NCI-H2107 (cell line): Measurements from ENCODE around the gene PIEZO1.
"Not testable (repeated sequence)": the region's sequence is repeated elsewhere in the genome, so short reads cannot be mapped to it uniquely, and the experiment has no call there.

ENCODE experiments used
- DNase-seq: peaks from one replicate; lab custom pipeline; 2025; lab: John Stamatoyannopoulos, UW

Gene PIEZO1

DNA sequence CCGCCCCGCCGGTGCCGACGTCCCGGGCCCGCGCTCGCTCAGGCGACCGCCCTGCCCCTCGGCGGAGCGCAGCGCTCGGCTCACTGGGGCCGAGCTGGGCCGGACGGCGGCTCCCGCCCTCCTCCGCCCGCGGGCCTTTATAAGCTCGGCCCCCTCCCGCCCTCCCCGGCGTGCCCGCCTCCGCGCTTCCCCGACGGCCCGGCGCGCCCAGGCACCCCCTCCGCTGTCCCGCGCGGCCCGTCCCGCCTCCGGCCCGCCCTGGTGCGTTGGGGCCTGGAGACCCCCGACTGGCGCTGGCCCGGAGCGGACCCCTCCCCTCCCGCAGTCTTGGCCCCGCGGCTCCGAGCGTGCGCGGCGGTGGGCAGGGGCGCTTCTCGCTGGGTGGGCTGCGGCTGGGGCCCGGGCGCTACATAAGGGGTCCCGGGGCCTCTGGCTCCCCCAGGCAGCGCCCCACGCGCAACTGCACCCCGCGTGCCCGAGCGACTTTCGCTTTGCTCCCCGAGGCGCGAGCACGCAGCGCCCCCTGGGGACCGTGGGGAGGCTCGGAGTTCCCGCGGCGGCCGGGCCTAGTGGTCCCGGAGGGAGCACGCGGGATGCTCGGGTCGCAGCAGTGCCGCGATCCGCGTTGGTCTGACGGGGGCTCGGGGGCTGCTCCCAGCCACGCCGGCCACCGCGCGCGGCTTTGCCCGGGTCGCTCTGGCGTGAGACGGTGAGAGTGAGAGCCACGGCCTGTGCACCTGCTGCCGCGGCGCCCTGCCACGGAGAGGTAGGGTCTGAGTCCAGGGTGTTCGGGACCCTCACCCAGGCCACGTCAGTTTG lies at the start of gene PIEZO1:
Gene PIEZO1 (minus strand): TSS at position 115 of the 819 bp plus-strand sequence. CDS start 256 bp downstream, outside the sequence.
- DNase-seq: no peak

- DNase-seq: no peak
These were observed 49.6 kb upstream of the PIEZO1 start for GRCh38 chr16:88834670-88835069.

DNA sequence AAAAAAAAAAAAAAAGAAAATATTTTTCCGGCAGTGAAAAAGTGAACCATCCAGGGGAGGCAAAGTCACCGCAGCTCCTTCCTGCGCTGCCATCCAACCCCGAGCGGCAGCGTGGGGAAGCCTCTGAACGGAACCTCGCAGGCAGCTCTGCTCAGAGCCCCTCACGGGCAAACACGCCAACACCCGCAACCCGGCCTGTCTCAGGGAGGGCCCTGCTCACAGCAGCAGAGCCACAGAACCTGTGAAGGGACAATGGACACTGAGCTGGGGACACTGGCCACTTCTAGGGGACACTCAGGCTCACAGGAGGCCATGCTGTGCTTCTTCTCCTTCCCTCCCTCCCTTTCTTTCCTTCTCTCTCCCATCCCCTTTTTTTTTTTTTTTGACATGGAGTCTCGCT lies 48.1 kb upstream of the PIEZO1 start:
- no peak for DNase-seq

GRCh38 chr16:88831838-88832237 lies 46.8 kb upstream of the PIEZO1 start:
- no peak for DNase-seq

GRCh38 chr16:88830783-88831182 lies 45.8 kb upstream of the PIEZO1 start:
- no peak for DNase-seq

DNA sequence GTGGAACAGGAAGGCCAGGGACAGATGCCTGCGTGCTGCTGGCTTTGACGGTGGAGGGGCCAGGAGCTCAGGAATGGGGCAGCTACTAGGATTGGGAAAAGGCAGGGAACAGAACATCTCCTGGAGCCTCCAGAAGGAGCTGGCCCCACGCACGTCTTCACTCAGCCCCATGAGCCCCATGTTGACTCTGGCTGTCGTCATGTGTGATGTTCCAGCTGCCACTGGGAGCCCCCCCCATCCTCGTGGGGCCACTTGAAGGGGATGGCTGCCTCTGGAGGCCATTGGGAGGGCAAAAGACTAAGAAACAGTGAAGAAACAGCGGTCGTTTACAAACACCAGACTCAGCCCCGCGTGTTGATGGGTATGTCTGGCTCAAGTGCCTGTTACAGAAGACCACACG lies 45.2 kb upstream of the PIEZO1 start:
- no peak for DNase-seq

- no peak for DNase-seq
These were observed 43.7 kb upstream of the PIEZO1 start for GRCh38 chr16:88828711-88829110.

GRCh38 chr16:88827727-88828126 lies 42.7 kb upstream of the PIEZO1 start:
- DNase-seq: no peak

- no peak for DNase-seq
These were observed 41.2 kb upstream of the PIEZO1 start for GRCh38 chr16:88826070-88826840.

DNA sequence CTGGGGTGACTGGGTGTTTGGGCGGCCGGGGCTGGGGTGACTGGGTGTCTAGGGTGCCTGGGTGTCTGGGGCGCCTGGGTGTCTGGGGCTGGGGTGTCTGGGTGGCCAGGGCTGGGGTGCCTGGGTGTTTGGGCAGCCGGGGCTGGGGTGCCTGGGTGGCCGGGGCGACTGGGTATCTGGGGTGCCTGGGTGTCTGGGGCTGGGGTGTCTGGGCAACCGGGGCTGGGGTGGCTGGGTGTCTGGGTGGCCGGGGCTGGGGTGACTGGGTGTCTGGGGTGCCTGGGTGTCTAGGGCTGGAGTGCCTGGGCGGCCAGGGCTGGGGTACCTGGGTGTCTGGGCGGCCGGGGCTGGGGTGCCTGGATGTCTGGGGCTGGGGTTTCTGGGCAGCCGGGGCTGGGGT lies 40.1 kb upstream of the PIEZO1 start:
- DNase-seq: no peak

DNA sequence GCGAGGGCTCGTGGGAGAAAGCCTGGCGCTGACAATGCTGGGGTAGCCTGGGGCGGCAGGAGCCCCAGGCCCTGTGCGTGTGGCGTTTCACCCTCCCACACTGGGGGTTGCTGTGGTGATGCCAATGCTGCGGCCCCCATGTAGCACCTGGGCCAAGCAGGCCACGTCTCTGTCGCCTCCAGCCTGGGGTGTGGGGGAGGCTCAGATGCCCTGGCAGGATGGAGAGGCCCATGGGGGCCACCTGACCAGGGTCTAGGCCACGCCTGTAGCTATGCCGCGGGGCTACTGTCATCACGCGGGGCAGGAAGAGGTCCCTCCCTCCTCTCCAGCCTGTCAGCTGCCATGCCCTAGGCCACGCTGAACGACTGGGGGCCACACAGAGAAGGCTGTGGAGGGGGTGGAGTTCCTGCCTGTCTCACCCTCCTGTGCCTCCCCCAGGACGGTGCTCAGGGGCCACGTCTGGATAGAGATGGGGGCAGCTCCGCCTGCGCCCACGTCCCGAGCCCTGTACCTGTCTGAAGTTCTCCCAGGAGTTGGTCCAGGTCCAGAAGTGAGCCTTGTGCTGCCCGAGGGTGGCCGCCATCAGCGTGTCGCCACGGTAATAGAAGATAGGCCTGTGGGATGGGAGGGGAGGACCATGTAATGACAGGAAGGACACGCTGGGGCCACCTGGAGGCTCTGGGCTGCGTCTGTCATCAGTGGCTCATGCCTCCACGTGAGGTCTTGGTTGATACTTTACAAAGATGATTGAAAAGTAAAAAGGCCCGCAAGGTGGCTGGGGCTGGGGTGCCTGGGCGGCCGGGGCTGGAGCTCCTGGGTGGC lies 39.4 kb upstream of the PIEZO1 start:
- DNase-seq: no peak

- DNase-seq: not testable (repeated sequence)
These were observed 38.6 kb upstream of the PIEZO1 start for GRCh38 chr16:88823646-88824045.

GRCh38 chr16:88822281-88823040 lies 37.4 kb upstream of the PIEZO1 start:
- no peak for DNase-seq

GRCh38 chr16:88821168-88821850 lies 36.3 kb upstream of the PIEZO1 start:
- DNase-seq: no peak

DNA sequence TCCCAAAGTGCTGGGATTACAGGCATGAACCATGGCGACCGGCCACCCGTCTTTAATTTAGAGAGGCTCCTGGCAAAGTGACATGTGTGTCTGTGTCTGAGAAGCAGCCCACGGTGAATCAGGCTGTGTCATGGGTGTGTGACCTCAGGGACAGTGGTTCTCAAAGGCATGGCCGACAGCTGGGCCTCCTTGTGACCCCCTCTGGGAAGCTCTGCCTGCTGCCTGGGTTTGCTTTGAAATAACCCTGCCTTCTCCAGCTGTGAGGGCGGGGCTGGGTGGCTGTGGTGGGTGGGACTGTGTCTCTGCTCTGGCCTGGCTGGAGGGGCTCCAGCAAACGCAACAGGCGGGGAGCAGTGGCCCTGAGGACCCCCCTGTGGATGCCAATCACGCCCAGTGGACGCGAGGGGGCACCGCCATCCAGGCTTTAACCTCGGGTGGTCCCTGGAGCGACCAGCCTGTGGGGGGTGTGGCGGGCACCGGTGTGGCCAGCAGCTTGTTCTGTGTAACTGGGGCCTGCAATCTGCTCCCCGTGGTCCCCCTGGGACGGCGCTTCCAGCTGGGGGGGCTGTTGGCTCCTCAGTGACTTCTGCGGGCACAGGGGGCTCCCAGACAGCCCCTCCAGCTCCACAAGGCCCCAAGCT lies 35.5 kb upstream of the PIEZO1 start:
- no peak for DNase-seq

DNA sequence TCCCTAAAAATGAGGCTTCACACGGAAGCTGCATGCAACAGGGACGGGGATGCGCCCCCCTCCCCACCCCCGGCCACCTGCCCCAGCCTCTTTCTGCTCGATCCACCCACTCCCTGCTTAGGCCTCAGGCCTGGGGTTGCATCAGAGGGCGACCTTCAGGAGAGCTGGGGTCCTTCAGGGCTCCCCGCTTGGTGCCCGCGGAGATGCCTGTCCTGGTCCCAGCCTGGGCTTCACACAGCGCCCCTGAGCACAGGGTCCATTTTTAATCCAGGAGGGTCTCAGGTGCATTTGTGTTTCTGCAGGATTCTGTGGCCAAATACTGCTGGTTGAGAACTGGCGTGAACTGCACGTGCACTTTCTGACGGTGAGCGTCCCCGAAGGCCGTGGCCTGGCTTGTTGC lies 34.1 kb upstream of the PIEZO1 start:
- DNase-seq: no peak

- no peak for DNase-seq
These were observed 33.5 kb upstream of the PIEZO1 start for GRCh38 chr16:88818575-88818874.

GRCh38 chr16:88817785-88818574 lies 33.0 kb upstream of the PIEZO1 start:
- no peak for DNase-seq

DNA sequence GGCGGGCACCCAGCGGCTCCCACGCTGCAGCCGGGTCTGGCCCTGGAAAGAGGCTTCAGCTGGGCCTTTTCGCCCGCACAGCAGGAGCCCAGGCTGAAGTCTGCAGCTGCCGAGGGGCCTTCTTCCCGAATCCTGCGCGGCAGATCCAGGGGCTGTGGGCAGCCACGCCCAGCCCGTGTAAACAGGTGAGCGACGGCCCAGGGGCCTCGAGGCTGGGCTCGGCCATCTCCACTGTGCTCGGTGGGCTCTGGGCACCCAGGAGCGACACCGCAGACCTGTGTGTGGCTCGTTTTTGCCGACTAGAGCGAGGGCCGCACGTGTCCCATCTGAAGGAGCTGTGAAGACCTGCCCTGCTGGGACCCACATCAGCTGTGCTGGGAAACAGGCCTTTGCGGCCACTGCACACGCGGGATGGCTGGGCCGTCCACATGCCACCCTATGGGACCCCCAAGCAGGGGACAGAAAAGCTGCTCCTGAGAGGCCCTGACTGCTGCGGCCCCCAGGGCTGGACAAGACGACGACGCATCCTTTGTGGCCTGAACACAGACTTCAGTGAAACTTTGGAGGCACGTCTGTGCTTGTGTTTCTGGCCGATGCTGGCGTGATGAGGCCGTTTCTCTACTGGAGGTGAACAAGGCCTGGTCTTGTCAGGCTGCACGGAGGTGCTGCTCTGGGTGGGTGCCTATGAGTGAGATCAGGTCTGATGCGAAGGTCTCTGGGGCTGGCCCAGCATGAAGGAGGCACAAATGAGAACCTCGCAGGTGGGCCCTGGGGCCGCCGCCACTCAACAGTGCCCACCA lies 31.9 kb upstream of the PIEZO1 start:
- no peak for DNase-seq
